Neural cell (in vitro differentiated cells): ENCODE measurements around the gene G6PC3. TPM values are rescaled to one million over a fixed set of nuclear protein-coding genes. Genes with fewer than 3 reads are reported as not detected.

Source experiments
- H2AFZ ChIP-seq: fragments of 200-600, 300-800 bp; sonication (generic), shearing (Covaris generic); 2 replicates; pipeline ENCODE4 v1.6.0; 2014; ENCODE audit warnings: low read depth, mild to moderate bottlenecking, antibody characterized with exemption, low read length, moderate library complexity
- H3F3A ChIP-seq: fragments of 200-600 bp; shearing (Covaris generic); 2 replicates; pipeline ENCODE4 v1.6.1; 2016; ENCODE audit warnings: mild to moderate bottlenecking, moderate library complexity, mixed read lengths, antibody characterized with exemption, low read length; ENCODE audit not compliant: insufficient read depth, poor library complexity, severe bottlenecking
- H3K27ac ChIP-seq: fragments of 200-600, 300-800 bp; sonication (generic), shearing (Covaris generic); 2 replicates; pipeline ENCODE4 v1.5.1; 2014; ENCODE audit warnings: mild to moderate bottlenecking, low read length, moderate library complexity
- H3K27me3 ChIP-seq: fragments of 300-800, 200-600 bp; sonication (generic), shearing (Covaris generic); 2 replicates; pipeline ENCODE4 v1.6.0; 2014; ENCODE audit warnings: mild to moderate bottlenecking, low read depth, low read length, moderate library complexity; ENCODE audit not compliant: insufficient read depth
- H3K36me3 ChIP-seq: fragments of 300-800, 200-600 bp; sonication (generic), shearing (Covaris generic); 2 replicates; pipeline ENCODE4 v1.5.1; 2014; ENCODE audit warnings: mild to moderate bottlenecking, antibody characterized with exemption, low read length, moderate library complexity; ENCODE audit not compliant: insufficient read depth
- H3K4me2 ChIP-seq: fragments of 300-800, 200-600 bp; sonication (generic), shearing (Covaris generic); 2 replicates; pipeline ENCODE4 v1.6.0; 2014; ENCODE audit warnings: mild to moderate bottlenecking, low read length
- H3K4me3 ChIP-seq: fragments of 300-800, 200-600 bp; sonication (generic), shearing (Covaris generic); 2 replicates; pipeline ENCODE4 v1.5.1; 2014; ENCODE audit warnings: mild to moderate bottlenecking, low read length, moderate library complexity
- H3K79me2 ChIP-seq: fragments of 200-600 bp; shearing (Covaris generic); replicated peaks from 2 replicates; pipeline ENCODE4 v1.6.0; 2014; ENCODE audit warnings: mild to moderate bottlenecking, low read length, moderate library complexity; ENCODE audit not compliant: insufficient read depth
- H3K9ac ChIP-seq: fragments of 300-800, 200-600 bp; sonication (generic), shearing (Covaris generic); 2 replicates; pipeline ENCODE4 v1.6.1; 2016; ENCODE audit warnings: mild to moderate bottlenecking, low read length, mixed read lengths
- H3K9me2 ChIP-seq: fragments of 200-600 bp; shearing (Covaris generic); 2 replicates; pipeline ENCODE4 v1.6.1; 2016; ENCODE audit warnings: mild to moderate bottlenecking, low read length, mixed read lengths; ENCODE audit not compliant: insufficient read depth
- H3K9me3 ChIP-seq: fragments of 200-600, 300-800 bp; sonication (generic), shearing (Covaris generic); 2 replicates; pipeline ENCODE4 v1.6.1; 2016; ENCODE audit warnings: mild to moderate bottlenecking, mixed run types, low read length, moderate library complexity, mixed read lengths
- H4K20me1 ChIP-seq: fragments of 200-600 bp; shearing (Covaris generic); 2 replicates; pipeline ENCODE4 v1.6.1; 2016; ENCODE audit warnings: mild to moderate bottlenecking, mixed run types; ENCODE audit not compliant: insufficient read depth
- CTCF ChIP-seq: fragments of 450-650 bp; IDR thresholded peaks from 2 replicates; pipeline ENCODE4 v1.5.1; 2014; ENCODE audit warnings: antibody characterized with exemption, mild to moderate bottlenecking, moderate library complexity; ENCODE audit not compliant: poor library complexity, severe bottlenecking
- EP300 ChIP-seq: fragments of 450-650 bp; conservative IDR thresholded peaks from 2 replicates; pipeline ENCODE4 v1.6.1; 2014; ENCODE audit warnings: antibody characterized with exemption, mild to moderate bottlenecking, moderate library complexity; ENCODE audit not compliant: poor library complexity, severe bottlenecking
- MXI1 ChIP-seq: fragments of 450-650 bp; conservative IDR thresholded peaks from 2 replicates; pipeline ENCODE4 v1.6.1; 2014; ENCODE audit warnings: antibody characterized with exemption, mild to moderate bottlenecking; ENCODE audit not compliant: poor library complexity, severe bottlenecking
- REST ChIP-seq: IDR thresholded peaks from 2 replicates; pipeline ENCODE4 v1.6.1; 2012; ENCODE audit warnings: borderline replicate concordance
- SMC3 ChIP-seq: fragments of 450-650 bp; conservative IDR thresholded peaks from 2 replicates; pipeline ENCODE4 v1.6.1; 2014; ENCODE audit warnings: antibody characterized with exemption, mild to moderate bottlenecking, moderate library complexity; ENCODE audit not compliant: poor library complexity
- TAF1 ChIP-seq: IDR thresholded peaks from 2 replicates; pipeline ENCODE4 v1.6.1; 2012; ENCODE audit warnings: low read depth
- polyA plus RNA-seq: library from polyadenylated mRNA; depleted of rRNA; stranded (reverse); fragments of >200 nt; gene quantifications from 2 replicates; pipeline ENCODE4 v1.2.3, GENCODE V29; 2014

The G6PC3 gene
- polyA plus RNA-seq, 1 donor from 2014 or later, result 10.8 TPM

GRCh38 chr17:44043272-44043696, 27.3 kb upstream of the G6PC3 start:
- H3K9ac ChIP-seq, result no peak overlapping the region
- H3K79me2 ChIP-seq, result peaks cover 8% of the 10 kb centered on the region
- no peak overlapping the region for H2AFZ ChIP-seq
- no peaks in the 10 kb centered on the region for H4K20me1 ChIP-seq
- H3K4me2 ChIP-seq, result no peak overlapping the region
- no peak overlapping the region for H3K27ac ChIP-seq
- H3K9me2 ChIP-seq, result no peaks in the 10 kb centered on the region
- H3K4me3 ChIP-seq, result no peak overlapping the region
- H3F3A ChIP-seq, result no peaks in the 10 kb centered on the region
- H3K9me3 ChIP-seq, result no peaks in the 10 kb centered on the region
- TF ChIP-seq REST (no peak), TAF1 (no peak), CTCF (no peak)
- H3K36me3 ChIP-seq, result no peaks in the 10 kb centered on the region
- no peaks in the 10 kb centered on the region for H3K27me3 ChIP-seq

DNA sequence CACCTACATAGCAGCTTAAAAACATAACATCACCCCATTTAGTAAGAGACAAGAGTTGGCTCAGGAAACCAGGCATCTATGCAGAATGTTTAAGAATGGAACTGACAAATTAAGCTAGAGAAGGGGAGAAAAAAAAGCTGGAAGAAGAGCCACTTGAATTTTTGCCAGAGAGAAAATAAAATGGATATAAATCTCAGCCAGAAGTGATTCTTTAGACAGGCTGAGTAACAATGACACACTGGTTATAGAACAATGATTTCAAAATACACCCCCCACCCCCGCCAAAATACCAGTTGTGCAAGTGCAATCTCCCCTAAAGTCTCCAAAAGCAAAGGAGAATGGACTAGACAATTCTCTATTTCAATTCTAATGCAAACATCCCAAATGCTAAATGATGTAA, 26.5 kb upstream of the G6PC3 start:
- no peaks in the 10 kb centered on the region for H3K9me2 ChIP-seq
- H3K79me2 ChIP-seq, result peaks cover 8% of the 10 kb centered on the region
- no peaks in the 10 kb centered on the region for H3F3A ChIP-seq
- H3K27ac ChIP-seq, result no peak overlapping the region
- no peaks in the 10 kb centered on the region for H3K9me3 ChIP-seq
- H3K27me3 ChIP-seq, result no peaks in the 10 kb centered on the region
- H3K36me3 ChIP-seq, result no peaks in the 10 kb centered on the region
- H3K4me2 ChIP-seq, result no peak overlapping the region
- H3K4me3 ChIP-seq, result no peak overlapping the region
- no peak overlapping the region for H2AFZ ChIP-seq
- TF ChIP-seq REST, result no peak
- no peak for TF ChIP-seq TAF1
- TF ChIP-seq CTCF, result no peak
- no peak for TF ChIP-seq MXI1
- no peak for TF ChIP-seq EP300
- no peak for TF ChIP-seq SMC3
- no peaks in the 10 kb centered on the region for H4K20me1 ChIP-seq
- H3K9ac ChIP-seq, result no peak overlapping the region
